Omental fat pad (tissue), 4 donors: ENCODE measurements around the gene FLNC. TPM values are rescaled to one million over a fixed set of nuclear protein-coding genes. Genes with fewer than 3 reads are reported as not detected.

Experiments
- ATAC-seq: fragments of 150-250 bp; one replicate; pipeline ENCODE4 v1.9.1; 2016; ENCODE audit warnings: mild to moderate bottlenecking, moderate library complexity; ENCODE audit not compliant: low FRiP score
- DNase-seq: peaks from one replicate; pipeline ENCODE4 v3.0.0-alpha.2; 2019; ENCODE audit warnings: low spot score
- CTCF ChIP-seq, 3 donors: fragments of 450-650 bp; IDR thresholded peaks; one replicate each; pipeline ENCODE4 v1.5.1; 2016 to 2017; ENCODE audit warnings: antibody characterized with exemption in 3 of 3, mild to moderate bottlenecking in 3 of 3, moderate library complexity in 2 of 3
- total RNA-seq, 4 donors: library from RNA; depleted of rRNA; stranded (reverse); fragments of >200 nt; gene quantifications; one replicate each; pipeline ENCODE4 v1.1.0, GENCODE V29; 2016

Gene FLNC
- total RNA-seq, 4 donors from 2014 or later = 7.7 to 140 (median 25.5) TPM

- no peak for TF ChIP-seq CTCF (IDR thresholded peaks at IDR 0.05)
- ATAC-seq = no peak
- peak; percentile 14 for DNase-seq
Measured at GRCh38 chr7:128906766-128907559, 76.8 kb downstream of the FLNC start.

Other genes starting within 250 kb of the FLNC start
- 1 to 10 TPM; 1.7 to 2.8 (median 2.3) TPM for gene GARIN1A, start 158.1 kb upstream of the FLNC start, total RNA-seq
- gene CALU, start 91.0 kb upstream of the FLNC start, total RNA-seq = 100 to 1,000 TPM; 107 to 132 (median 128) TPM
- not detected for gene OPN1SW, start 54.6 kb upstream of the FLNC start, total RNA-seq
- 10 to 100 TPM in 1 of 4 donors, 1 to 10 TPM in 3; 1.7 to 27.9 (median 2.7) TPM for gene CCDC136, start 38.4 kb upstream of the FLNC start, total RNA-seq
- gene ATP6V1F, start 32.5 kb downstream of the FLNC start, total RNA-seq = 100 to 1,000 TPM in 3 of 4 donors, 10 to 100 TPM in 1; 86.7 to 186 (median 133) TPM
- 1 to 10 TPM in 2 of 4 donors, under 1 TPM in 2; 0.46 to 3.3 (median 1.2) TPM for gene KCP, start 80.3 kb downstream of the FLNC start, total RNA-seq
- 10 to 100 TPM in 3 of 4 donors, 1 to 10 TPM in 1; 5.3 to 23.9 (median 18.8) TPM for gene IRF5, start 107.5 kb downstream of the FLNC start, total RNA-seq
- gene TNPO3, start 224.7 kb downstream of the FLNC start, total RNA-seq = 10 to 100 TPM; 34.1 to 45.9 (median 41.1) TPM